Colon (tissue), 2 donors: ENCODE measurements around the gene SPOP.

Experiments
- FAIRE-seq: peaks from 2 replicates; lab custom pipeline; 2012; peaks lifted over from hg19 to GRCh38; lab: Jason Lieb, UNC
- donor health status: control.
- donor health status: control.

SPOP gene

DNA sequence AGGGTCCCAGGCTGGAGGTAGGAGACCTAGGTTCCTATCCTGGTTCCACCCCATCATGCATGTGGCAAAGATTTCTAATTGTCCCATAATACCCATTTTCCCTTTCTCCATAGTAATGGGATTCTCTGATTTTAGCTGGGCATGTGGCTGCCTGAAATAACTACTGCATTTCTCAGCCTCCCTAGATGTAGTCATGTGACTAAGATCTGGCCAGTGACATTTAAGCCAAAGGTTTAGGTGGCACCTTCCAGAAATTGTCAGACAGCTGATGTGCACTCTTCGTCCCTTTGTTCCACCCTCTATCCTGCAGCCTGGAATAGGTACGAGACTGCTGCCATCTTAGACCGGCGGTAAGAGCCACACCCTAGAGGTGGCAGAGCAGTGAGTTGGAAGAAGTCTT, 94.0 kb downstream of the SPOP start:
- FAIRE-seq = no peak

- no peak for FAIRE-seq
Measured at GRCh38 chr17:49583226-49583625, 94.7 kb downstream of the SPOP start.

GRCh38 chr17:49582789-49583188, 95.1 kb downstream of the SPOP start:
- no peak for FAIRE-seq

DNA sequence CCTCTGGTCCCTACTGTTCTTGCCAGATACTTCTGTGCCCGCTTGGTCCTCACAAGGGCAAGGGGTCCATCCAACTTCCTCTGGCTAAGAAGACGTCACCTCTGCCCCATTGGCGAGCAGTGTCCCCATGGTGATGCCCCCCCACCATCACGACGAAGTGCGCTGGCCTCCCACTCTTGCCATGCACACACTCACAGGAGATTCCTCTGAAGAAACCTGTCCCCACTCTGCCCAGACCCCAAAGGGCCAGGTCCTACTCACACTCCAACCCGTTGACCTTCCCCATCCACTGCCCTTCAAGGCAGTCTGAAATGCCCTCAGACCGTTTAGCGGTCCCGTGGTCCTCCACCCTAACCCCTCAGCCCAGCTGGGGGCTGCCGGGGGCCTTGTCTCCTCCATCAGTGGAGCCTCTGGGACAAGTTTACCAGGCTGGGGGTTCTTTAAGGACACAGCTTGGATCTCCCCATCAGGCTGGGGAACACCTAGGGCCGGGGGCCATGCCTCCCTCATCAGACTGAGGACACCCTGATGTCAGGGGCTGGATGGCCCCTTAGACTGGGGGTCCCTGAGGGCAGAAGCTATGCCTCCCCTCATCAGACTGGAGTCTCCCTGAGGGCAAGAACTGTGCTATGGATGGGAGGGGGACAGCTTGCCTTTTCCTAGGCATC, 95.7 kb downstream of the SPOP start:
- FAIRE-seq = no peak

GRCh38 chr17:49581648-49581998, 96.3 kb downstream of the SPOP start:
- FAIRE-seq = no peak

DNA sequence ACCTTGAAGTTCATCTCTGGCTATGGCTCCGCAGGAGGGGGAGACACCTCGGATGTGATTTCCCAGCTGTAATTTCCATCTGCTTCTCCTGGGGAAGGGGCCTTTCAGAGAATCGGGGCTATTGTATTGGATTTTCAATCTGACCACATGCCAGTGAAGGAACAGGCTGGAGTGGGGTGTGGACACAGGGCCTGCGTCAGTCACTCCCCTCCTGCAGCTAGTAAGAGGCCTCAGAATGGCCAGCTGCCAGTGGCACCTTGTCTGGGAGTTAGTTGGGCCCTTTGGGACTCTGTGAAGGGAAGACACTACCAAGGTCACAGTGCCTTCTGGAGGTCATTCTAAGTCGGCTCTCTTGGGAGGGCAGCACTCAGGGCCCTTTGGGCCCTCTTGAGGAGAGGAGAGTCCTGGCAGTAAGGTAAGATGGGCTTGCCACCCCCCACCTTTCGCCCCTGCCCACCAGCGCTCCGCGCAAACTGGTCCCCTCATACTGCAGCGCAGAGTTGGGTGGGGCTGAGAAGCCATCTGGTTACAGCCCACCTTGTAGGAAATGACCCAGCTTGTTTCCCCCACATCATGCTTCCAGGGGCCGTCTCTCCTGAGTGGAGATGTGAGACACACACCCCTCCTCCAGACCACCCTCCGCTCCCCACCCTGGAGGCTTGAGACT, 96.8 kb downstream of the SPOP start:
- FAIRE-seq = no peak

GRCh38 chr17:49580055-49580721, 97.7 kb downstream of the SPOP start:
- FAIRE-seq = no peak

GRCh38 chr17:49579522-49579921, 98.4 kb downstream of the SPOP start:
- FAIRE-seq = no peak

DNA sequence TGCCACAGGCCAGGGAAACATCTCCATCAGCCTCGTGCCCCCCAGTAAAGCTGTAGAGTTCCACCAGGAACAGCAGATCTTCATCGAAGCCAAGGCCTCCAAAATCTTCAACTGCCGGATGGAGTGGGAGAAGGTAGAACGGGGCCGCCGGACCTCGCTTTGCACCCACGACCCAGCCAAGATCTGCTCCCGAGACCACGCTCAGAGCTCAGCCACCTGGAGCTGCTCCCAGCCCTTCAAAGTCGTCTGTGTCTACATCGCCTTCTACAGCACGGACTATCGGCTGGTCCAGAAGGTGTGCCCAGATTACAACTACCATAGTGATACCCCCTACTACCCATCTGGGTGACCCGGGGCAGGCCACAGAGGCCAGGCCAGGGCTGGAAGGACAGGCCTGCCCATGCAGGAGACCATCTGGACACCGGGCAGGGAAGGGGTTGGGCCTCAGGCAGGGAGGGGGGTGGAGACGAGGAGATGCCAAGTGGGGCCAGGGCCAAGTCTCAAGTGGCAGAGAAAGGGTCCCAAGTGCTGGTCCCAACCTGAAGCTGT, 98.9 kb downstream of the SPOP start:
- FAIRE-seq = no peak

DNA sequence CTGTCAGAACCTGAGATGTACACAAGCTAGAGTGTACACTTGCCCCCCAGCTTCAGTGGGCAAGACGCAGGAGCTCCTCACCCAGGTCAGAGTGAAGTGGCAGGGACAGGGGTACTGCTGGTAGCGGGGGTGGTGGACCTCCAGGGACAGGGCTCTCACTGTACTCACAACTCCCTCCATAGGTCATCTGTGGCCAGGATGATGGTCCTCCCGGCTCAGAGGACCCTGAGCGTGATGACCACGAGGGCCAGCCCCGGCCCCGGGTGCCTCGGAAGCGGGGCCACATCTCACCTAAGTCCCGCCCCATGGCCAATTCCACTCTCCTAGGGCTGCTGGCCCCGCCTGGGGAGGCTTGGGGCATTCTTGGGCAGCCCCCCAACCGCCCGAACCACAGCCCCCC, 99.5 kb downstream of the SPOP start:
- no peak for FAIRE-seq

DNA sequence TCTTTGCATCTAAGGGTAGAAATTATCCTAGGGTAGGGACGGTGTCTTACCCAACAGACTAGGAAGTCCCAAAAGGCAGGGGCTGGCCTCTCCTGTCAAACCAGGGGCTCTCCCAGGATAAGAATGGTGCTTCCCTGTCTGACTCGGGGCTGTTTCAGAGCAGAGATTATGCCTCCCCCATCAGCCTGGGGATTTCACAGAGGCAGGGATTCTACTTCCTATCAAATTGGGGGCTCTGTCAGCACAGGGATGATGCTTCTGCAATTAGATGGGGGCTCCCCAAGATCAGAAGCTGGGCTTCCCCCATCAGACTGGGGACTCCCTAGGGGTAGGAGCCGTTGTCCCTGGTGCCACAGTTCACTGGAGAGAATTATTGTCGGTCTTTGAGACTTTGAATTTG, 99.9 kb downstream of the SPOP start:
- no peak for FAIRE-seq

DNA sequence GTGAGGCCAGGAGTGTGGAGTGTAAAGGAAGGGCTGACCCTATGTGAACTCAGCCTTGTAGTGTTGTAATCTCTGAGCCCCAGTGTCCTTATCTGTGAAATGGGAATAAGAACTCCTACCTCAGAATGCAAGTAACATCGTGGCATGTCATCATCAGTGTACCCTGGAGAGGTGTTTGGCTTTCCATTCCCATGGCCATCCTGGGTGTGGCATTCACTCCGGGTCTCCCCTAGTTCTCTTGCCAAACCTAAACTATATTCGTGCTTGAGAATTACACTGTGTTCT, 100.3 kb downstream of the SPOP start:
- FAIRE-seq = no peak

DNA sequence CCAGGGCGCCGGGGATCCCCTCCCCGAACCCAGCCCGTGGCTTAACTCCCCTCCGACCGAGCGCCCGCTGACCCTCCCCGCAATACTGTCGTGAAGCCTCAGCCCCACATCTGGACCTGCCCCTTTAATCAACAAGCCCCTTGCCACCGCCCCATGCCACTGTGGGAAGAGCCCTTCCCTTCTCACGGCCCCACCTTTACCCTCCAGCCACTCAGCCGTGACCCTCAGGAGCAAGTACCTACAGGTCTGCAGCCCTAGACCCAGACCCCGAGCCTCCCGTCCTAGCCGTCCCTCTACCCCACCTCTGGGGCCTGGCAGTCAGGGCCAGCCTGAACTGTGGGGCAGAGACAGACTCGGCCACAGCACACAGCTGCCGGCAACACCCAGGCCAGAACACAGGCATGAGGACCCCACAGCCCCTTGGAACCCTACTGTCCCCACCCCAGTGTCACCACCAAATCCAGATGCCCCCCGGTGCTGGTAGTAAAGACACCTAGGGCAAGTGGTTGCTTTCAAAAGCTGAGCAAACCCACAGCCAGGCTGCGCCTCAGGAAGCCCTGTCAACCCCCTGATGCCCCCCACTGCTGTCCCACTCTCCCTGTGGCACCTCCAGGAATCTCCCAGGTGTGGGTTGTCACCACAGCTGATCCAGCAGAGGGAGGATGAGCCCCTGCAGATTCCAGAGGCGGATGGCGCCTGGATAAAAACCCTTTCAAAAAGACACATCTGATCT, 100.8 kb downstream of the SPOP start:
- no peak for FAIRE-seq

DNA sequence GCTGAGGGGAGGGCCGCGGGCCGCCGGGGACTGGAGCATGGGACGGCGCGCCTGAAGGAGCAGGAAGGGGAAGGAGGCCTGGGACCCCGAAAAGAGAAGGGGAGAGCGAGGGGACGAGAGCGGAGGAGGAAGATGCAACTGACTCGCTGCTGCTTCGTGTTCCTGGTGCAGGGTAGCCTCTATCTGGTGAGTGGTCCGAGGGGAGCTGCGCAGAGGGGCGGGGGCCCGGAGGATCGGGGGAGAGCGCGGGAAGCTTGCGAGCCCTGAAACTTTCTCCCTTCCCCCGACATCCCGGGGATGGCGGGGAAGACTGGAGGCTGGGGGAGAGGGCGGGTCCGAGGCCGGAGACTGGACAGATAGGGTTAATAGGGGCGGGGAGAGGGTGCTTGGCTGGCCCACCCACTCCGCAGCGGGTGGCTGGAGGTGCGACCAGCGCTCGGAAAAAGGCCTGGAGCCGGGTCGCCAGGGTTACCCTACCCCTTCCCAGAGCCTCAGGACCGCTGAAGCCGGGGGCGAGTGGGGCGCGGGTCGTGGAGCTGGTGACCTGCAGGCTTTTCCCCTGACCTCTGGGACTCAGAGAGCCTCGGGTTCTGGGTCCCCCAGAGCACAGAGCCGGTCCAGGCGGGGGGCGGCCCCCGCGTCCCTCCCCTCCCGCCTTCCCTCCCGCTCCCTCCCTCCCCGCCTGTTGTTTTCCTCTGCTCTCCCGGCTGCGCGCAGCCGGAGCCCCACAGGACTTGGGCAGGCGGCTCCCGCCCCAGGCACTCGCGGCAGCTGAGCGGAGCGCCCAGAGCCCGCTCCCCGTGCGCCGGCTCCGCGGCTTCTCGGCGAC, 101.6 kb downstream of the SPOP start:
- FAIRE-seq = no peak

GRCh38 chr17:49575679-49576087, 102.2 kb downstream of the SPOP start, which contains the start of gene NXPH3:
Gene NXPH3 (plus strand): TSS chr17:49575871. CDS start chr17:49576220, 349 bp downstream.
- no peak for FAIRE-seq

DNA sequence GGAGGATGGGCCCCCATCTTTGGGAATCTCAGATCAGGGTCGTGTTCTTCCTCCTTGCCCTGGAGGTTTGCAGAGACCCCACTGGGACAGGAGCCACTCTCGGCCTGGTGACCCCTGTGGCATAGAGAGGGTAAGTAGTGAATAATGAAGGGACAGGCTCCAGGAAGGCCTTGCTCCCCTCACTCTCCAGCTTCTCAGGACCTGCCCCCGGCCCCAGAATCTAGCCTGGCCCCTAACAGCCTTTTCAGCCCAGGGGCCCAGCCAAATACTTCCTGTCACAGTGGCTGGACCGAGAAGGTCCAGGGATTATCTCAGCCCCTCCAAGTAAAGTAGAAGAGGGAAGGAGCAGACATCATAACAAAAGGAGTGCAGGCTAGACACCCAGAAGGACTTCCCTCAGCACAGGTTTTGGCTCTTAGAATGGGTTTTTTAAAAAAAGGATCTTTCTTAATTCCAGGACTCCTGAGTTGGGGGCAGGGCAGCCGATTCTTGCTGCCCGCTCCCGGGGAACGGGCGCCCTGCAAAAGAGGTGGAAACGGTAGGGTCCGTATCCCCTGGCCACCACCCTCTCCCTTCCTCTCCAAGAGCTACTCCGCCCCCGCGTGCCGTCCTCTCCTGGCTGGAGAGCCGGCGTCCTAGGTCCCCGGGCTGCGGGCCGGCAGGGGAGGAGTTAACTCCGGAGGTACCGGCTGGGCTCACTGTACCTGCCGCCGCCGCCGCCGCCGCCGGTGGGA, 102.8 kb downstream of the SPOP start:
- no peak for FAIRE-seq

DNA sequence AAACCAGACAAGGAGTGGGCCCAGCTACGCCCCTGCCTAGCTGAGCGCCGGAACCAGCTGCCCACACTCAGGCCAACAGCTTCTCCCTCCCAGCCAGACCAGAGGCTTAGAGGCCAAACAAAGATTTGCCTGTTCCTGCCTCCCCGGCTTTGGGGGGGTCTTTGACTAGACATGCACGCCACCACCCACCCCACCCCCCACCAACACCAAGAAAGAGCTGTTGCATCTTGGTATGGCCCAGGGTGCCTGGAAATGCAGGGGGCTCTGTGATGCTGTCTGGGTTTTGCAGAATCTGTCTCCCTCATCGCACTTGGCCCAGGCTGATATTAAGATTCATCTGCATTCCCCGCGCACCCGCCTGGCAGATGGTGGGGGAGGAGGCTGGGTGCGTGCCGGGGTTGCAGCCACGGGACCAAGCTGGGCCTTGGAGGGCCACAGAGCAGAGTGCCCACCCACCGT, 103.5 kb downstream of the SPOP start:
- FAIRE-seq = no peak

GRCh38 chr17:49573510-49574322, 104.2 kb downstream of the SPOP start:
- no peak for FAIRE-seq

DNA sequence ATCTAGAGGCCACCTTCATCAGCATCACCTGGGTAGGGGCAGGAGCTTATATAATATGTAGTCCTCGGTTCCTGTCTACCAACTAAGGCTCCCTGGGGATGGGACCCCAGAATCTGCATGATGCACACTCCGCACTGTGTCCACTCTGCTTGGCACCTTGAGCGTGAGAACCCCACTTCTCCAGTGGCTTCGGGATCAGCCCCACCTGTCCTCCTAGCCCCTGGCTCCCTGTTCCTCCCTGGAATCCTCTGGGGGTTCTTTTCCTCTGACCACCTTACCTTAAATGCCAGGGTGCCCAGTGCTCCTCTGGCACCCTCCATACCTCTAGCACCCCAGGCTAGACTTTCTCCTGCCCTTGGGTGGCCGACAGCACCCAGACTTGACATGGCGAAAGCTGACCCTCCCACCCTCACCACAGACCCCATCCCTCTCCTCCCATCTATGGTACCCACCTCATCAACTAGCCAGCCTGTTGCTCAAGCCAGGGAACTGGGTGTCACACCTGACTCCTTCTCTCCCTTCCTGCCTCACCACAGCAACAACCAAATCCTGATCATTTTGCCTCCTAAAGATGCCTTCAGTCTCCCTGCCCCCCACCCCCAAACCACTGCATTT, 105.0 kb downstream of the SPOP start:
- FAIRE-seq = no peak

- no peak for FAIRE-seq
Measured at GRCh38 chr17:49572226-49572625, 105.7 kb downstream of the SPOP start.
